H1 (cell line): Measurements from ENCODE around the gene GAB3. TPM values are rescaled to one million over a fixed set of nuclear protein-coding genes. Genes with fewer than 3 reads are reported as not detected.

Source experiments
- CTCF ChIA-PET: fragments of 300-600 bp; sonication (Branson Sonifier 250); formaldehyde crosslinking; loops from one replicate; lab custom pipeline; 2021; ENCODE audit not compliant: partially characterized antibody; lab: Charles Lee
- POLR2A ChIA-PET: fragments of 300-600 bp; sonication (Branson Sonifier 250); formaldehyde crosslinking; loops from one replicate; lab custom pipeline; 2021; ENCODE audit warnings: inconsistent platforms; ENCODE audit not compliant: partially characterized antibody; lab: Charles Lee
- DNase-seq, 2 experiments: peaks; one replicate each; pipeline versions ENCODE4 v3.0.0 to v3.0.0-alpha.2; 2010 to 2022; ENCODE audit warnings: low spot score in 2 of 2, low read depth in 1 of 2, mixed read lengths in 1 of 2
- FAIRE-seq: peaks from 2 replicates; lab custom pipeline; 2011; peaks lifted over from hg19 to GRCh38; lab: Jason Lieb, UNC
- H2AFZ ChIP-seq: 2 replicates; pipeline ENCODE4 v1.8.1; 2012; ENCODE audit warnings: low read length, inconsistent platforms
- H2AK5ac ChIP-seq: 2 replicates; pipeline ENCODE4 v1.6.1; 2013; ENCODE audit warnings: low read depth, low read length
- H2BK120ac ChIP-seq: replicated peaks from 2 replicates; pipeline ENCODE3; 2013; ENCODE audit warnings: low read depth, low read length, inconsistent platforms
- H2BK12ac ChIP-seq: 2 replicates; pipeline ENCODE4 v1.6.1; 2013; ENCODE audit warnings: low read depth, low read length
- H2BK15ac ChIP-seq: 2 replicates; pipeline ENCODE4 v1.6.1; 2013; ENCODE audit warnings: low read length
- H2BK20ac ChIP-seq: 2 replicates; pipeline ENCODE4 v1.6.1; 2013; ENCODE audit warnings: low read length
- H2BK5ac ChIP-seq: 2 replicates; pipeline ENCODE4 v1.6.1; 2013; ENCODE audit warnings: low read depth, low read length
- H3K14ac ChIP-seq: 2 replicates; pipeline ENCODE4 v1.6.1; 2013; ENCODE audit warnings: inconsistent platforms; ENCODE audit not compliant: insufficient read length
- H3K18ac ChIP-seq: 2 replicates; pipeline ENCODE4 v1.6.1; 2013; ENCODE audit warnings: low read length; ENCODE audit errors: extremely low read depth
- H3K23ac ChIP-seq: 2 replicates; pipeline ENCODE4 v1.6.1; 2013; ENCODE audit warnings: inconsistent platforms; ENCODE audit not compliant: insufficient read length
- H3K23me2 ChIP-seq: 2 replicates; pipeline ENCODE4 v1.6.1; 2013; ENCODE audit warnings: low read depth, low read length
- H3K27ac ChIP-seq: 2 replicates; pipeline ENCODE4 v1.6.1; 2011; ENCODE audit warnings: low read depth, low read length, inconsistent platforms
- H3K27me3 ChIP-seq, 4 experiments: replicated peaks in 1 of 4; 1 replicate in 1 of 4; 2 replicates in 3 of 4; pipeline versions ENCODE4 v1.6.1 to v1.8.1; 2011 to 2013; ENCODE audit warnings: low read length in 3 of 4, mild to moderate bottlenecking in 3 of 4, inconsistent platforms in 2 of 4, mixed read lengths in 2 of 4, moderate library complexity in 1 of 4; ENCODE audit not compliant: control insufficient read depth in 3 of 4, insufficient read depth in 3 of 4; ENCODE audit errors: extremely low read depth in 1 of 4
- H3K36me3 ChIP-seq, 4 experiments: 2 replicates each; pipeline versions ENCODE4 v1.6.1 to v1.8.1; 2011 to 2013; ENCODE audit warnings: mild to moderate bottlenecking in 4 of 4, low read length in 3 of 4, moderate library complexity in 2 of 4, control low read depth in 1 of 4, inconsistent platforms in 1 of 4; ENCODE audit not compliant: insufficient read depth in 4 of 4, control insufficient read depth in 2 of 4
- H3K4ac ChIP-seq: replicated peaks from 2 replicates; pipeline ENCODE3; 2013; ENCODE audit warnings: low read length, low read depth, mixed read lengths, inconsistent platforms; ENCODE audit not compliant: insufficient read length
- H3K4me1 ChIP-seq, 4 experiments: replicated peaks in 1 of 4; 1 replicate in 1 of 4; 2 replicates in 3 of 4; pipeline versions ENCODE4 v1.6.1 to v1.8.1; 2011 to 2013; ENCODE audit warnings: low read length in 3 of 4, inconsistent platforms in 2 of 4, mixed read lengths in 1 of 4; ENCODE audit not compliant: insufficient read depth in 4 of 4, control insufficient read depth in 3 of 4
- H3K4me2 ChIP-seq, 2 experiments: 2 replicates each; pipeline versions ENCODE4 v1.6.1 to v1.8.1; 2011 to 2013; ENCODE audit warnings: low read depth in 2 of 2, low read length in 2 of 2, control low read depth in 1 of 2, inconsistent platforms in 1 of 2, mild to moderate bottlenecking in 1 of 2; ENCODE audit not compliant: insufficient read depth in 1 of 2
- H3K4me3 ChIP-seq, 4 experiments: fragments of 200-600, 300-600 bp in 1 of 4; sonication (generic), shearing (Covaris generic), sonication (Bioruptor Twin) in 1 of 4; 2 replicates each; pipeline versions ENCODE4 v1.5.1 to v1.8.1; 2011 to 2016; ENCODE audit warnings: low read length in 4 of 4, low read depth in 3 of 4, control low read depth in 2 of 4, inconsistent platforms in 2 of 4, mild to moderate bottlenecking in 2 of 4, mixed read lengths in 1 of 4, moderate library complexity in 1 of 4; ENCODE audit not compliant: insufficient read depth in 2 of 4; ENCODE audit errors: extremely low read depth in 1 of 4
- H3K56ac ChIP-seq: replicated peaks from 2 replicates; pipeline ENCODE3; 2013; ENCODE audit warnings: low read depth, mild to moderate bottlenecking, mixed read lengths, low read length, inconsistent platforms; ENCODE audit not compliant: insufficient read length
- H3K79me1 ChIP-seq: 2 replicates; pipeline ENCODE4 v1.6.1; 2013; ENCODE audit warnings: low read depth, low read length, control low read depth
- H3K79me2 ChIP-seq, 2 experiments: 2 replicates each; pipeline versions ENCODE4 v1.6.1 to v1.8.1; 2012 to 2013; ENCODE audit warnings: low read length in 2 of 2, mild to moderate bottlenecking in 2 of 2, inconsistent platforms in 1 of 2; ENCODE audit not compliant: insufficient read depth in 2 of 2, control insufficient read depth in 1 of 2
- H3K9ac ChIP-seq, 4 experiments: replicated peaks in 1 of 4; 1 replicate in 1 of 4; 2 replicates in 3 of 4; pipeline versions ENCODE4 v1.6.1 to v1.8.1; 2011 to 2013; ENCODE audit warnings: low read depth in 3 of 4, low read length in 3 of 4, control low read depth in 2 of 4, mild to moderate bottlenecking in 2 of 4, moderate library complexity in 2 of 4, inconsistent platforms in 1 of 4; ENCODE audit errors: extremely low read depth in 1 of 4
- H3K9me3 ChIP-seq, 2 experiments: 2 replicates each; pipeline versions ENCODE4 v1.6.1 to v1.8.1; 2012 to 2013; ENCODE audit warnings: mild to moderate bottlenecking in 2 of 2, moderate library complexity in 2 of 2, control low read depth in 1 of 2, inconsistent platforms in 1 of 2, low read depth in 1 of 2, low read length in 1 of 2, mixed read lengths in 1 of 2; ENCODE audit not compliant: insufficient read depth in 2 of 2
- H4K20me1 ChIP-seq, 2 experiments: replicated peaks in 1 of 2; 2 replicates each; pipeline versions ENCODE3 to v1.8.1; 2011 to 2013; ENCODE audit warnings: inconsistent platforms in 2 of 2, low read length in 2 of 2, mild to moderate bottlenecking in 1 of 2; ENCODE audit not compliant: insufficient read depth in 2 of 2, control insufficient read depth in 1 of 2
- H4K5ac ChIP-seq: 2 replicates; pipeline ENCODE4 v1.6.1; 2013; ENCODE audit warnings: low read length, low read depth, mixed read lengths, inconsistent platforms; ENCODE audit not compliant: insufficient read length
- H4K8ac ChIP-seq: 2 replicates; pipeline ENCODE4 v1.8.0; 2013; ENCODE audit warnings: mild to moderate bottlenecking, moderate library complexity, low read length, inconsistent platforms; ENCODE audit not compliant: insufficient read depth; ENCODE audit errors: extremely low read depth
- H4K91ac ChIP-seq: replicated peaks from 2 replicates; pipeline ENCODE3; 2013; ENCODE audit warnings: low read length, mixed read lengths, inconsistent platforms; ENCODE audit not compliant: insufficient read length
- BRCA1 ChIP-seq: IDR thresholded peaks from 2 replicates; pipeline ENCODE4 v1.6.1; 2012; ENCODE audit warnings: low read depth, low read length, improper control_type of control experiment
- CBX5 ChIP-seq: fragments of 300-800, 300-1000 bp; sonication (generic); IDR thresholded peaks from 2 replicates; pipeline ENCODE4 v1.7.1; 2016; ENCODE audit warnings: antibody characterized with exemption, low read length, low read depth
- CBX8 ChIP-seq: fragments of 300-800, 300-1000 bp; sonication (generic); IDR thresholded peaks from 2 replicates; pipeline ENCODE4 v1.7.1; 2016; ENCODE audit warnings: low read depth, low read length, borderline replicate concordance
- CHD2 ChIP-seq: IDR thresholded peaks from 2 replicates; pipeline ENCODE4 v1.6.1; 2012; ENCODE audit warnings: low read length, improper control_type of control experiment
- CREB1 ChIP-seq: IDR thresholded peaks from 2 replicates; pipeline ENCODE4 v1.6.1; 2012; ENCODE audit warnings: inconsistent platforms
- CTBP2 ChIP-seq: IDR thresholded peaks from 2 replicates; pipeline ENCODE4 v1.7.0; 2011; ENCODE audit warnings: borderline replicate concordance, mild to moderate bottlenecking, moderate library complexity, mixed read lengths, low read length; ENCODE audit not compliant: insufficient read depth, insufficient read length
- E2F6 ChIP-seq: IDR thresholded peaks from 2 replicates; pipeline ENCODE4 v1.6.1; 2012; ENCODE audit warnings: inconsistent platforms
- HDAC2 ChIP-seq, 2 experiments: fragments of 300-600 bp in 1 of 2; sonication (generic) in 1 of 2; IDR thresholded peaks; 2 replicates each; pipeline ENCODE4 v1.6.1; 2011 to 2012; ENCODE audit warnings: low read depth in 2 of 2, low read length in 2 of 2, mild to moderate bottlenecking in 2 of 2, moderate library complexity in 2 of 2, borderline replicate concordance in 1 of 2, inconsistent platforms in 1 of 2
- KDM4A ChIP-seq: IDR thresholded peaks from one replicate; pipeline ENCODE4 v1.7.1; 2012; ENCODE audit warnings: low read depth, mild to moderate bottlenecking, moderate library complexity, low read length, inconsistent platforms; ENCODE audit not compliant: severe bottlenecking
- SIRT6 ChIP-seq: IDR thresholded peaks from one replicate; pipeline ENCODE4 v1.7.1; 2012; ENCODE audit warnings: low read length, inconsistent platforms
- SIX5 ChIP-seq: IDR thresholded peaks from 2 replicates; pipeline ENCODE4 v1.6.1; 2011; ENCODE audit warnings: mild to moderate bottlenecking, low read depth, low read length
- SP1 ChIP-seq: IDR thresholded peaks from 2 replicates; pipeline ENCODE4 v1.6.1; 2011; ENCODE audit warnings: low read depth, low read length
- SP2 ChIP-seq: IDR thresholded peaks from 2 replicates; pipeline ENCODE4 v1.6.1; 2012; ENCODE audit warnings: mild to moderate bottlenecking, low read length, inconsistent platforms
- SRF ChIP-seq: IDR thresholded peaks from 2 replicates; pipeline ENCODE4 v1.6.1; 2011; ENCODE audit warnings: mild to moderate bottlenecking, low read depth, low read length, moderate library complexity
- SUZ12 ChIP-seq: fragments of 200-600 bp; sonication (generic); IDR thresholded peaks from 2 replicates; pipeline ENCODE4 v1.6.1; 2012; ENCODE audit warnings: mild to moderate bottlenecking, inconsistent platforms, low read length, moderate library complexity, mixed read lengths
- WGBS, 2 experiments: shearing (Covaris generic) in 1 of 2; methylation state at CpG; one replicate each; pipeline versions ENCODE4 v1.1.6 to v1.1.7; 2013 to 2015; ENCODE audit warnings: low lambda C conversion rate in 2 of 2, mixed read lengths in 2 of 2, inconsistent platforms in 1 of 2, low coverage in 1 of 2, missing lambda C conversion rate in 1 of 2; ENCODE audit not compliant: insufficient replicate concordance in 2 of 2, insufficient coverage in 1 of 2, insufficient read length in 1 of 2; ENCODE audit errors: extremely low coverage in 1 of 2, missing lambda C conversion rate in 1 of 2; 5-methylcytosine and 5-hydroxymethylcytosine counted together
- polyA plus RNA-seq, 7 experiments: library from polyadenylated mRNA; depleted of rRNA in 3 of 7; stranded (reverse) in 5 of 7; unstranded in 2 of 7; fragments of >200 nt in 5 of 7; fragments of 200-250 nt in 2 of 7; gene quantifications; 1 replicate in 5 of 7; 2 replicates in 1 of 7; 4 replicates in 1 of 7; pipeline versions ENCODE4 v1.2.1 to v1.2.3, GENCODE V29; 2011 to 2013; ENCODE audit warnings: missing spikeins in 2 of 7, mixed read lengths in 2 of 7
- total RNA-seq: library from RNA; stranded (reverse); fragmentation: NEBNext Ultra II Directional; extraction: Animal tissue kit (Norgen Biotek cat#: 25700); gene quantifications from 2 replicates; pipeline ENCODE4 v1.2.1, GENCODE V29; 2021

GAB3 gene
- total and polyA plus RNA-seq, 2 of the 8 experiments (the other 6 are each of a cell fraction or from before 2014, with no cell fraction given), result 0.48 to 1.2 TPM

- H3K18ac ChIP-seq, result no peak overlapping the region
- DNase-seq (no peak), FAIRE-seq (no peak)
- no peak overlapping the region for H3K14ac ChIP-seq
- ChIA-PET POLR2A (interaction anchor here (0.7 to 12.2 kb wide), 7 partner anchors 8 to 60 kb away, joined by 3 to 146 read pairs (median 4); partner anchors contain the start of genes DKC1 and SMIM9), CTCF (interaction anchor here (1.2 kb wide), 2 partner anchors 15 to 61 kb away, joined by 3 read pairs; no protein-coding TSS in a partner anchor)
- no peak overlapping the region for H2BK20ac ChIP-seq
- no peak overlapping the region for H2AK5ac ChIP-seq
- H2AFZ ChIP-seq, result no peak overlapping the region
- WGBS, 2 experiments, result 95% methylated on average over 4 of the region's 4 CpGs; no CpG with 5 or more reads in 1 of the 2 experiments
- peaks cover 20 to 35% (median 28%) of the 10 kb centered on the region in 4 experiments for H3K36me3 ChIP-seq
- no peak overlapping the region for H3K9ac ChIP-seq
- no peaks in the 10 kb centered on the region for H3K27me3 ChIP-seq
- H4K5ac ChIP-seq, result no peak overlapping the region
- H3K27ac ChIP-seq, result no peak overlapping the region
- no peaks in the 10 kb centered on the region; a peak in 1 of 7 replicates for H3K4me1 ChIP-seq
- no peak overlapping the region for H2BK120ac ChIP-seq
- H3K9me3 ChIP-seq, result no peaks in the 10 kb centered on the region
- H2BK12ac ChIP-seq, result no peak overlapping the region
- H3K79me1 ChIP-seq, result no peaks in the 10 kb centered on the region
- no peak overlapping the region for H3K4me2 ChIP-seq
- H3K4me3 ChIP-seq, result no peak overlapping the region
- H3K23ac ChIP-seq, result no peak overlapping the region
- H3K23me2 ChIP-seq, result no peaks in the 10 kb centered on the region
- peaks cover 5% of the 10 kb centered on the region in 2 experiments for H4K20me1 ChIP-seq
- H3K79me2 ChIP-seq, result no peaks in the 10 kb centered on the region
- no peak overlapping the region for H2BK15ac ChIP-seq
- no peak overlapping the region for H2BK5ac ChIP-seq
- H4K8ac ChIP-seq, result no peak overlapping the region
- H4K91ac ChIP-seq, result no peak overlapping the region
- no peak overlapping the region for H3K4ac ChIP-seq
- H3K56ac ChIP-seq, result no peak overlapping the region
- TF ChIP-seq SP1, result no peak
- no peak for TF ChIP-seq SP2
- no peak for TF ChIP-seq BRCA1
- no peak for TF ChIP-seq KDM4A
- no peak for TF ChIP-seq CBX5
- TF ChIP-seq CREB1, result no peak
- no peak for TF ChIP-seq CBX8
- TF ChIP-seq E2F6, result no peak
- TF ChIP-seq CHD2, result no peak
- no peak for TF ChIP-seq CTBP2
- no peak for TF ChIP-seq SUZ12
- no peak for TF ChIP-seq SIRT6
- TF ChIP-seq SRF, result no peak
- TF ChIP-seq SIX5, result no peak
- no peak for TF ChIP-seq HDAC2 (IDR thresholded peaks at IDR 0.05; ENCODE audit: borderline replicate concordance in 1 of 2, low read depth in 2 of 2, low read length in 2 of 2)
Observed at GRCh38 chrX:154779261-154779660, 28.4 kb upstream of the GAB3 start.
